GM23338 (cell line): ENCODE results near the gene GTF2H1. TPM values are rescaled to one million over a fixed set of nuclear protein-coding genes. Genes with fewer than 3 reads are reported as not detected.

ENCODE experiments used
- ATAC-seq: fragments of 200-7000 bp; cut with Tn5 transposase; 3 replicates; pipeline ENCODE4 v1.9.1; 2020
- DNase-seq: peaks from one replicate; pipeline ENCODE4 v3.0.0-alpha.2; 2015; ENCODE audit warnings: low spot score
- H2AFZ ChIP-seq: fragments of 200-600 bp; sonication (generic); 2 replicates; pipeline ENCODE4 v1.8.0; 2016; ENCODE audit warnings: antibody characterized with exemption, mild to moderate bottlenecking, moderate library complexity
- H3F3A ChIP-seq: fragments of 200-600 bp; sonication (generic); replicated peaks from 2 replicates; pipeline ENCODE4 v1.8.0; 2017; ENCODE audit warnings: antibody characterized with exemption, mixed run types, low read depth
- H3K27ac ChIP-seq: fragments of 200-600 bp; sonication (generic); 2 replicates; pipeline ENCODE4 v1.6.1; 2016; ENCODE audit warnings: low read depth
- H3K27me3 ChIP-seq: fragments of 200-600 bp; sonication (generic); 2 replicates; pipeline ENCODE4 v1.8.0; 2016; ENCODE audit warnings: mild to moderate bottlenecking, mixed run types, moderate library complexity; ENCODE audit not compliant: insufficient read depth
- H3K36me3 ChIP-seq: fragments of 200-600 bp; sonication (generic); 2 replicates; pipeline ENCODE4 v1.8.0; 2016; ENCODE audit warnings: mild to moderate bottlenecking; ENCODE audit not compliant: insufficient read depth
- H3K4me1 ChIP-seq: fragments of 200-600 bp; sonication (generic); 2 replicates; pipeline ENCODE4 v1.8.0; 2016; ENCODE audit warnings: mild to moderate bottlenecking, moderate library complexity; ENCODE audit not compliant: insufficient read depth
- H3K4me2 ChIP-seq: fragments of 200-600 bp; sonication (generic); 2 replicates; pipeline ENCODE4 v1.7.1; 2017; ENCODE audit warnings: mixed run types
- H3K4me3 ChIP-seq: fragments of 200-600 bp; sonication (generic); 2 replicates; pipeline ENCODE4 v1.6.1; 2016; ENCODE audit warnings: mixed run types
- H3K79me2 ChIP-seq: fragments of 200-600 bp; sonication (generic); replicated peaks from 2 replicates; pipeline ENCODE4 v1.8.0; 2017; ENCODE audit warnings: mild to moderate bottlenecking; ENCODE audit not compliant: insufficient read depth
- H3K9me2 ChIP-seq: fragments of 200-600 bp; sonication (generic); 2 replicates; pipeline ENCODE4 v1.8.0; 2017; ENCODE audit not compliant: insufficient read depth
- H4K20me1 ChIP-seq: fragments of 200-600 bp; sonication (generic); replicated peaks from 2 replicates; pipeline ENCODE4 v1.8.0; 2017; ENCODE audit warnings: mild to moderate bottlenecking; ENCODE audit not compliant: insufficient read depth
- H3K27ac Mint-ChIP-seq: 2 replicates; pipeline ENCODE4 v1.8.0; 2020; ENCODE audit warnings: inconsistent platforms, mild to moderate bottlenecking, moderate library complexity, mixed read lengths
- H3K27me3 Mint-ChIP-seq: 3 replicates; pipeline ENCODE4 v1.8.0; 2022; ENCODE audit warnings: low read depth, mild to moderate bottlenecking, moderate library complexity, mixed read lengths, inconsistent platforms; ENCODE audit not compliant: insufficient read depth, poor library complexity
- H3K36me3 Mint-ChIP-seq: 3 replicates; pipeline ENCODE4 v1.8.0; 2021; ENCODE audit warnings: low read depth, mild to moderate bottlenecking, inconsistent platforms, moderate library complexity, mixed read lengths
- H3K4me1 Mint-ChIP-seq: 3 replicates; pipeline ENCODE4 v1.8.0; 2020; ENCODE audit warnings: mild to moderate bottlenecking, inconsistent platforms, mixed read lengths
- H3K4me3 Mint-ChIP-seq: 3 replicates; pipeline ENCODE4 v1.8.0; 2021; ENCODE audit warnings: moderate library complexity, mild to moderate bottlenecking, inconsistent platforms, mixed read lengths
- H3K9me3 Mint-ChIP-seq: 3 replicates; pipeline ENCODE4 v1.8.0; 2020; ENCODE audit warnings: moderate library complexity, mild to moderate bottlenecking, inconsistent platforms, mixed read lengths
- CREB1 ChIP-seq: fragments of 250-450 bp; sonication (Bioruptor Pico); IDR thresholded peaks from 2 replicates; pipeline ENCODE4 v1.5.0; 2020; ENCODE audit warnings: low read depth, mild to moderate bottlenecking, moderate library complexity
- ETS1 ChIP-seq: IDR thresholded peaks from 2 replicates; pipeline ENCODE4 v1.6.1; 2016; ENCODE audit warnings: antibody characterized with exemption
- EZH2 ChIP-seq: fragments of 200-600 bp; sonication (generic); IDR thresholded peaks from one replicate; pipeline ENCODE4 v1.8.0; 2017; ENCODE audit warnings: antibody characterized with exemption, mild to moderate bottlenecking, low read depth; ENCODE audit not compliant: unreplicated experiment
- EZH2phosphoT487 ChIP-seq: fragments of 200-600 bp; sonication (generic); IDR thresholded peaks from one replicate; pipeline ENCODE4 v1.8.1; 2018; ENCODE audit warnings: antibody characterized with exemption; ENCODE audit not compliant: unreplicated experiment
- JUNB ChIP-seq: IDR thresholded peaks from one replicate; pipeline ENCODE4 v1.6.1; 2016; ENCODE audit warnings: antibody characterized with exemption; ENCODE audit not compliant: unreplicated experiment
- NANOG ChIP-seq: IDR thresholded peaks from 2 replicates; pipeline ENCODE4 v1.6.1; 2016; ENCODE audit warnings: antibody characterized with exemption, borderline replicate concordance
- POLR2AphosphoS5 ChIP-seq: IDR thresholded peaks from 2 replicates; pipeline ENCODE4 v1.6.1; 2016; ENCODE audit warnings: antibody characterized with exemption, low read depth
- STAT1 ChIP-seq: IDR thresholded peaks from one replicate; pipeline ENCODE4 v1.6.1; 2016; ENCODE audit warnings: antibody characterized with exemption; ENCODE audit not compliant: unreplicated experiment
- ZNF114 ChIP-seq: fragments of 250-450 bp; sonication (Bioruptor Pico); IDR thresholded peaks from 2 replicates; pipeline ENCODE4 v1.5.0; 2020; ENCODE audit warnings: mild to moderate bottlenecking, moderate library complexity
- ZNF331 ChIP-seq: fragments of 250-450 bp; sonication (Bioruptor Pico); IDR thresholded peaks from 2 replicates; pipeline ENCODE4 v1.5.0; 2020; ENCODE audit warnings: low read depth, mild to moderate bottlenecking, moderate library complexity
- polyA plus RNA-seq: library from polyadenylated mRNA; unstranded; fragments of >200 nt; fragmentation: Nextera tagmentation; extraction: Ambion mirVana; gene quantifications from 2 replicates; pipeline ENCODE4 v1.2.1, GENCODE V29; 2016
- total RNA-seq: library from RNA; depleted of rRNA; stranded (reverse); fragments of >200 nt; shearing (Covaris generic); gene quantifications from 2 replicates; pipeline ENCODE4 v1.2.3, GENCODE V29; 2014
- TF ChIP-seq, protein P1 (sequence below), 2 experiments: fragments of 200-600 bp in 1 of 2; sonication (generic) in 1 of 2; conservative IDR thresholded peaks; 2 replicates each; pipeline versions ENCODE4 v1.5.1 to v1.6.1; 2016 to 2017; ENCODE audit warnings: antibody characterized with exemption in 2 of 2, low read depth in 2 of 2, mild to moderate bottlenecking in 2 of 2, moderate library complexity in 1 of 2
- TF ChIP-seq, protein P2 (sequence below): IDR thresholded peaks from one replicate; pipeline ENCODE4 v1.6.1; 2018; ENCODE audit warnings: antibody characterized with exemption; ENCODE audit not compliant: unreplicated experiment
- TF ChIP-seq, protein P3 (sequence below): fragments of 250-450 bp; sonication (Bioruptor Pico); IDR thresholded peaks from 2 replicates; pipeline ENCODE4 v1.5.0; 2020; ENCODE audit warnings: mild to moderate bottlenecking, moderate library complexity

GTF2H1 gene
- total and polyA plus RNA-seq, 2 experiments from 2014 or later, result 16.5 to 43.6 TPM

DNA sequence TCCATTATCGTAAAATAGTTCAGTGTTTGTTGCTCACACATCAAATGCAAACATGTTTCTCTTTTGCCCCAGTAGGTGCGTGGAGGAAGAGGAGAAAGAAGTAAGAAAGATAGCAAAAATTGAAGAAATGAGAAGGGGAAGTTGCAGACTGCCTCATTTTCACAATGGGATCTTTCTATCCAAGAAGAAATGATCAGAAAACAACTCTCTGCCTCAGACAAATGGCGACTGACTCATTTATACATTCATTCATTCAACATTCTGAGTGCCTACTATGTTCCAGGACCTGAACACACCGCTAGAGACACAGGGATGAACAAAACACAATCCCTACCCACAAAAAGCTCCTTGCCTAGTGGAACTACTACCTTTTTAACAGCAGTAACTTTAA is 794 bp upstream of the GTF2H1 start:
- Mint-ChIP-seq H3K27me3 (peaks cover 7% of the 10 kb centered on the region), H3K36me3 (peaks cover 14% of the 10 kb centered on the region), H3K4me3 (peak overlapping the region; percentile 97), H3K4me1 (peaks cover 30% of the 10 kb centered on the region), H3K9me3 (no peaks in the 10 kb centered on the region), H3K27ac (peak overlapping the region; percentile 99)
- Histone ChIP-seq H3K9me2 (no peaks in the 10 kb centered on the region), H3K36me3 (peaks cover 10% of the 10 kb centered on the region), H2AFZ (peak overlapping the region; percentile 77), H3F3A (no peaks in the 10 kb centered on the region), H3K4me1 (peaks cover 19% of the 10 kb centered on the region), H3K27ac (peak overlapping the region; percentile 97), H3K4me3 (peak overlapping the region; percentile 83), H3K79me2 (peaks cover 91% of the 10 kb centered on the region), H3K27me3 (no peaks in the 10 kb centered on the region), H4K20me1 (no peaks in the 10 kb centered on the region; the same call in 1 of the 2 replicates), H3K4me2 (peak overlapping the region; percentile 94)
- peak; percentile 14 for ATAC-seq
- peak; percentile 17 for DNase-seq
- TF ChIP-seq, protein P1, sequence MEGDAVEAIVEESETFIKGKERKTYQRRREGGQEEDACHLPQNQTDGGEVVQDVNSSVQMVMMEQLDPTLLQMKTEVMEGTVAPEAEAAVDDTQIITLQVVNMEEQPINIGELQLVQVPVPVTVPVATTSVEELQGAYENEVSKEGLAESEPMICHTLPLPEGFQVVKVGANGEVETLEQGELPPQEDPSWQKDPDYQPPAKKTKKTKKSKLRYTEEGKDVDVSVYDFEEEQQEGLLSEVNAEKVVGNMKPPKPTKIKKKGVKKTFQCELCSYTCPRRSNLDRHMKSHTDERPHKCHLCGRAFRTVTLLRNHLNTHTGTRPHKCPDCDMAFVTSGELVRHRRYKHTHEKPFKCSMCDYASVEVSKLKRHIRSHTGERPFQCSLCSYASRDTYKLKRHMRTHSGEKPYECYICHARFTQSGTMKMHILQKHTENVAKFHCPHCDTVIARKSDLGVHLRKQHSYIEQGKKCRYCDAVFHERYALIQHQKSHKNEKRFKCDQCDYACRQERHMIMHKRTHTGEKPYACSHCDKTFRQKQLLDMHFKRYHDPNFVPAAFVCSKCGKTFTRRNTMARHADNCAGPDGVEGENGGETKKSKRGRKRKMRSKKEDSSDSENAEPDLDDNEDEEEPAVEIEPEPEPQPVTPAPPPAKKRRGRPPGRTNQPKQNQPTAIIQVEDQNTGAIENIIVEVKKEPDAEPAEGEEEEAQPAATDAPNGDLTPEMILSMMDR (conservative IDR thresholded peaks at IDR 0.05; ENCODE audit: low read depth in 2 of 2), result no peak
- TF ChIP-seq EZH2 (no peak), POLR2AphosphoS5 (no peak), STAT1 (no peak), EZH2phosphoT487 (no peak), ZNF114 (no peak), NANOG (no peak), CREB1 (CRISPR knock-in tag) (no peak), ZNF331 (no peak), ETS1 (no peak), JUNB (no peak)
- TF ChIP-seq, protein P2, sequence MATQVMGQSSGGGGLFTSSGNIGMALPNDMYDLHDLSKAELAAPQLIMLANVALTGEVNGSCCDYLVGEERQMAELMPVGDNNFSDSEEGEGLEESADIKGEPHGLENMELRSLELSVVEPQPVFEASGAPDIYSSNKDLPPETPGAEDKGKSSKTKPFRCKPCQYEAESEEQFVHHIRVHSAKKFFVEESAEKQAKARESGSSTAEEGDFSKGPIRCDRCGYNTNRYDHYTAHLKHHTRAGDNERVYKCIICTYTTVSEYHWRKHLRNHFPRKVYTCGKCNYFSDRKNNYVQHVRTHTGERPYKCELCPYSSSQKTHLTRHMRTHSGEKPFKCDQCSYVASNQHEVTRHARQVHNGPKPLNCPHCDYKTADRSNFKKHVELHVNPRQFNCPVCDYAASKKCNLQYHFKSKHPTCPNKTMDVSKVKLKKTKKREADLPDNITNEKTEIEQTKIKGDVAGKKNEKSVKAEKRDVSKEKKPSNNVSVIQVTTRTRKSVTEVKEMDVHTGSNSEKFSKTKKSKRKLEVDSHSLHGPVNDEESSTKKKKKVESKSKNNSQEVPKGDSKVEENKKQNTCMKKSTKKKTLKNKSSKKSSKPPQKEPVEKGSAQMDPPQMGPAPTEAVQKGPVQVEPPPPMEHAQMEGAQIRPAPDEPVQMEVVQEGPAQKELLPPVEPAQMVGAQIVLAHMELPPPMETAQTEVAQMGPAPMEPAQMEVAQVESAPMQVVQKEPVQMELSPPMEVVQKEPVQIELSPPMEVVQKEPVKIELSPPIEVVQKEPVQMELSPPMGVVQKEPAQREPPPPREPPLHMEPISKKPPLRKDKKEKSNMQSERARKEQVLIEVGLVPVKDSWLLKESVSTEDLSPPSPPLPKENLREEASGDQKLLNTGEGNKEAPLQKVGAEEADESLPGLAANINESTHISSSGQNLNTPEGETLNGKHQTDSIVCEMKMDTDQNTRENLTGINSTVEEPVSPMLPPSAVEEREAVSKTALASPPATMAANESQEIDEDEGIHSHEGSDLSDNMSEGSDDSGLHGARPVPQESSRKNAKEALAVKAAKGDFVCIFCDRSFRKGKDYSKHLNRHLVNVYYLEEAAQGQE, result no peak
- TF ChIP-seq, protein P3, sequence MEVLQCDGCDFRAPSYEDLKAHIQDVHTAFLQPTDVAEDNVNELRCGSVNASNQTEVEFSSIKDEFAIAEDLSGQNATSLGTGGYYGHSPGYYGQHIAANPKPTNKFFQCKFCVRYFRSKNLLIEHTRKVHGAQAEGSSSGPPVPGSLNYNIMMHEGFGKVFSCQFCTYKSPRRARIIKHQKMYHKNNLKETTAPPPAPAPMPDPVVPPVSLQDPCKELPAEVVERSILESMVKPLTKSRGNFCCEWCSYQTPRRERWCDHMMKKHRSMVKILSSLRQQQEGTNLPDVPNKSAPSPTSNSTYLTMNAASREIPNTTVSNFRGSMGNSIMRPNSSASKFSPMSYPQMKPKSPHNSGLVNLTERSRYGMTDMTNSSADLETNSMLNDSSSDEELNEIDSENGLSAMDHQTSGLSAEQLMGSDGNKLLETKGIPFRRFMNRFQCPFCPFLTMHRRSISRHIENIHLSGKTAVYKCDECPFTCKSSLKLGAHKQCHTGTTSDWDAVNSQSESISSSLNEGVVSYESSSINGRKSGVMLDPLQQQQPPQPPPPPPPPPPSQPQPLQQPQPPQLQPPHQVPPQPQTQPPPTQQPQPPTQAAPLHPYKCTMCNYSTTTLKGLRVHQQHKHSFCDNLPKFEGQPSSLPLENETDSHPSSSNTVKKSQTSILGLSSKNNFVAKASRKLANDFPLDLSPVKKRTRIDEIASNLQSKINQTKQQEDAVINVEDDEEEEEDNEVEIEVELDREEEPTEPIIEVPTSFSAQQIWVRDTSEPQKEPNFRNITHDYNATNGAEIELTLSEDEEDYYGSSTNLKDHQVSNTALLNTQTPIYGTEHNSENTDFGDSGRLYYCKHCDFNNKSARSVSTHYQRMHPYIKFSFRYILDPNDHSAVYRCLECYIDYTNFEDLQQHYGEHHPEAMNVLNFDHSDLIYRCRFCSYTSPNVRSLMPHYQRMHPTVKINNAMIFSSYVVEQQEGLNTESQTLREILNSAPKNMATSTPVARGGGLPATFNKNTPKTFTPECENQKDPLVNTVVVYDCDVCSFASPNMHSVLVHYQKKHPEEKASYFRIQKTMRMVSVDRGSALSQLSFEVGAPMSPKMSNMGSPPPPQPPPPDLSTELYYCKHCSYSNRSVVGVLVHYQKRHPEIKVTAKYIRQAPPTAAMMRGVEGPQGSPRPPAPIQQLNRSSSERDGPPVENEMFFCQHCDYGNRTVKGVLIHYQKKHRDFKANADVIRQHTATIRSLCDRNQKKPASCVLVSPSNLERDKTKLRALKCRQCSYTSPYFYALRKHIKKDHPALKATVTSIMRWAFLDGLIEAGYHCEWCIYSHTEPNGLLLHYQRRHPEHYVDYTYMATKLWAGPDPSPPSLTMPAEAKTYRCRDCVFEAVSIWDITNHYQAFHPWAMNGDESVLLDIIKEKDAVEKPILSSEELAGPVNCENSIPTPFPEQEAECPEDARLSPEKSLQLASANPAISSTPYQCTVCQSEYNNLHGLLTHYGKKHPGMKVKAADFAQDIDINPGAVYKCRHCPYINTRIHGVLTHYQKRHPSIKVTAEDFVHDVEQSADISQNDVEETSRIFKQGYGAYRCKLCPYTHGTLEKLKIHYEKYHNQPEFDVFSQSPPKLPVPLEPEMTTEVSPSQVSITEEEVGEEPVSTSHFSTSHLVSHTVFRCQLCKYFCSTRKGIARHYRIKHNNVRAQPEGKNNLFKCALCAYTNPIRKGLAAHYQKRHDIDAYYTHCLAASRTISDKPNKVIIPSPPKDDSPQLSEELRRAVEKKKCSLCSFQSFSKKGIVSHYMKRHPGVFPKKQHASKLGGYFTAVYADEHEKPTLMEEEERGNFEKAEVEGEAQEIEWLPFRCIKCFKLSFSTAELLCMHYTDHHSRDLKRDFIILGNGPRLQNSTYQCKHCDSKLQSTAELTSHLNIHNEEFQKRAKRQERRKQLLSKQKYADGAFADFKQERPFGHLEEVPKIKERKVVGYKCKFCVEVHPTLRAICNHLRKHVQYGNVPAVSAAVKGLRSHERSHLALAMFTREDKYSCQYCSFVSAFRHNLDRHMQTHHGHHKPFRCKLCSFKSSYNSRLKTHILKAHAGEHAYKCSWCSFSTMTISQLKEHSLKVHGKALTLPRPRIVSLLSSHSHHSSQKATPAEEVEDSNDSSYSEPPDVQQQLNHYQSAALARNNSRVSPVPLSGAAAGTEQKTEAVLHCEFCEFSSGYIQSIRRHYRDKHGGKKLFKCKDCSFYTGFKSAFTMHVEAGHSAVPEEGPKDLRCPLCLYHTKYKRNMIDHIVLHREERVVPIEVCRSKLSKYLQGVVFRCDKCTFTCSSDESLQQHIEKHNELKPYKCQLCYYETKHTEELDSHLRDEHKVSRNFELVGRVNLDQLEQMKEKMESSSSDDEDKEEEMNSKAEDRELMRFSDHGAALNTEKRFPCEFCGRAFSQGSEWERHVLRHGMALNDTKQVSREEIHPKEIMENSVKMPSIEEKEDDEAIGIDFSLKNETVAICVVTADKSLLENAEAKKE (CRISPR knock-in tag), result no peak
